GM12891 (cell line): ENCODE data around the gene ZNF396.

ENCODE experiments used
- DNase-seq: peaks from one replicate; pipeline ENCODE4 v3.0.0; 2011; ENCODE audit warnings: low spot score; ENCODE audit not compliant: insufficient read length
- FAIRE-seq: peaks from 2 replicates; lab custom pipeline; 2011; peaks lifted over from hg19 to GRCh38; lab: Jason Lieb, UNC
- PAX5 ChIP-seq: IDR thresholded peaks from 2 replicates; pipeline ENCODE4 v1.6.1; 2011; ENCODE audit warnings: low read length, moderate library complexity, mild to moderate bottlenecking; ENCODE audit not compliant: insufficient read depth, severe bottlenecking
- POLR2A ChIP-seq: IDR thresholded peaks from 2 replicates; pipeline ENCODE4 v1.6.1; 2011; ENCODE audit warnings: low read depth, low read length, control low read depth
- POLR2AphosphoS5 ChIP-seq: IDR thresholded peaks from 2 replicates; pipeline ENCODE4 v1.6.1; 2011; ENCODE audit warnings: low read depth, low read length, control low read depth
- POU2F2 ChIP-seq: IDR thresholded peaks from 2 replicates; pipeline ENCODE4 v1.6.1; 2011; ENCODE audit warnings: low read depth, mild to moderate bottlenecking, control low read depth, low read length, moderate library complexity
- SPI1 ChIP-seq: IDR thresholded peaks from 2 replicates; pipeline ENCODE4 v1.6.1; 2011; ENCODE audit warnings: low read depth, low read length, control low read depth
- TAF1 ChIP-seq: IDR thresholded peaks from 2 replicates; pipeline ENCODE4 v1.6.1; 2011; ENCODE audit warnings: low read depth, low read length, control low read depth

Gene ZNF396

GRCh38 chr18:35386600-35387100 lies 9.5 kb upstream of the ZNF396 start:
- FAIRE-seq (no peak), DNase-seq (peak; percentile 37)
- no peak for TF ChIP-seq TAF1
- no peak for TF ChIP-seq POU2F2
- TF ChIP-seq SPI1: no peak
- TF ChIP-seq POLR2A: no peak
- no peak for TF ChIP-seq POLR2AphosphoS5
- no peak for TF ChIP-seq PAX5

GRCh38 chr18:35383136-35383535 lies 6.0 kb upstream of the ZNF396 start:
- DNase-seq (no peak), FAIRE-seq (no peak)
- TF ChIP-seq POU2F2 (no peak), POLR2AphosphoS5 (no peak), POLR2A (no peak), PAX5 (no peak), TAF1 (no peak), SPI1 (no peak)

- no peak for TF ChIP-seq TAF1
- TF ChIP-seq PAX5: no peak
- no peak for TF ChIP-seq POLR2AphosphoS5
- TF ChIP-seq POU2F2: no peak
- TF ChIP-seq SPI1: no peak
- TF ChIP-seq POLR2A: no peak
- DNase-seq (no peak), FAIRE-seq (no peak)
These were observed 2.3 kb upstream of the ZNF396 start for GRCh38 chr18:35379421-35379820.

DNA sequence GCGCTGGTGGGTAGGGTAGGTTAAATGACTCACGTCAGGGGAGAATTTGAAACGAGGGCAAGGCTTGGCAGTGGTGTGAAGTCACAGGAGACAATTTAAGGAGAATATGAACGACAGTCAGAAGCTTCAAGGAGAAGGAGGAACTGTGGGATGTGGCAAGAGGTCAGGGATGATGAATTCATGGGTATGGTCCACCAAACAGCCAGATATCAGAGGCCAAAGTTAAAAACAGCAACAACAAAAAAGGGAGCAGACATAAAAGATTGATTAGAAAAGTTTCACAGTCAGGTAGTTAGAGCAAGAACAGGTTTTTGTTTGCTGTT lies 1.4 kb upstream of the ZNF396 start:
- TF ChIP-seq PAX5 (no peak), POLR2AphosphoS5 (no peak)
- DNase-seq (no peak), FAIRE-seq (no peak)

DNA sequence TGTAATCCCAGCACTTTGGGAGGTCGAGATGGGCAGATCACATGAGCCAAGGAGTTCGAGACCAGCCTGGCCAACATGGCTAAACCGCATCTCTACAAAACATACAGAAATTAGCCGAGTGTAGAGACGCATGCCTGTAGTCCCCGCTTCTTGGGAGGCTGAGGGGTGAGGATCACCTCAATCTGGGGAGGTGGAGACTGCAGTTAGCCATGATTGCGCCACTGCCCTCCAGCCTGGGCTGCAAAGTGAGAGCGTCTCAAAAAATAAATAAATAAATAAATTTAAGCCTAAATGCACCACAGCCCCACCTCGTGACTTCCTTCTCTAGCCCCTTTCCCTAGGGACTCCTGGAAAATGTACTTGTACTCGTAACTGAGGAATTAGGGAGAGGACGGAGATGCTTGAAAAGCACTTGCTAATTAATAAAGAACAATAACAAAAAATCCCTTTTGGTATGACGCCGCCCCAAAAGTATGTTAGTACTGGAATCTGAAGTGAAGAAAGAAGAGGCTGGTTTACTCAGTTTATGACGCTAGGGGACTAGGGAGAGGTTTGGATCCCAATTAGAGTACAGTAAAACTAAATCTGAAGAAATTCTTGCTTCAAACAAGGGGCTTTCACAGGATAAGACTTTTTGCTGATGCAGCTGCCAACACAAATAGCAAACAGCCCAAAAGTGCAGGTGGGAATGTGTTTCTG lies 887 bp upstream of the ZNF396 start:
- FAIRE-seq (no peak), DNase-seq (no peak)
- TF ChIP-seq SPI1 (no peak), POLR2AphosphoS5 (no peak), POLR2A (no peak), POU2F2 (no peak), PAX5 (no peak), TAF1 (no peak)

DNA sequence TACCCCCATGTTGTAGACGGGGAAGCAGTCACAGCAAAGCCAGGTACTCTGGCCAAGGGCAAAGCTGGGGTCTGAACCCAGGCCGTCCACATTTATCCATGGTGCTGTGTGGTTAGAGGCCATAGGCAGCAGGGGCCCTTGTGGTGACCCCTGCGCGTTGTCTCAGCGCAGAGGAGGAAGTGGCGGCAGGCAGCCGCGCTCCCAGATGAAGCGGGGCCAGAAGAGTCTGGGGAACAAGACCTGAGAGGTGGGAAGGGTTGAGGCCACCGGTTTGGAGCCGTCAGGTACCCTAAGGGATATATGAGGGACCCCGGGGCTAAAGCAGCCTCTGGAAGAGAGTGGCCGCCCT lies 770 bp downstream of the ZNF396 start:
- FAIRE-seq (peak; percentile 45), DNase-seq (peak; percentile 22)
- TF ChIP-seq SPI1 (peak; percentile 67), POU2F2 (no peak)

DNA sequence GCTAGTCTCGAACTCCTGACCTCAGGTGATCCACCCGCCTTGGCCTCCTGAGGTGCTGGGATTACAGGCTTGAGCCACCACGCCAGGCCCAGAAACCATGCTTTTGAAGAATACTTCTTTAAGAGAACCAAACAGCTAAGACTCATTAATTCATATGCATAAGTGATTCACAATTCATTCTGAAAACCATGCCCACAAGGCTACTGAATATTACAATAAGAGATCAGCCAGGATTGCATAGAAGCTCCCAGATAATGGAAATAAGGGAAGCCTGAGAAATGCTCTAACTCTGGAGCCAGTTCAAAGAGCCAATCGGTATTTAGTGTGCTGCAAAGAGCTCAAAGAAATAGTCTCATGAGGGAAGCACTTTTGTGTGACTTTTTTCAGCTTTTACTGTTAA lies 2.4 kb downstream of the ZNF396 start:
- DNase-seq (no peak), FAIRE-seq (no peak)
- TF ChIP-seq SPI1 (no peak), POU2F2 (no peak), POLR2A (no peak), TAF1 (no peak), POLR2AphosphoS5 (no peak), PAX5 (no peak)

DNA sequence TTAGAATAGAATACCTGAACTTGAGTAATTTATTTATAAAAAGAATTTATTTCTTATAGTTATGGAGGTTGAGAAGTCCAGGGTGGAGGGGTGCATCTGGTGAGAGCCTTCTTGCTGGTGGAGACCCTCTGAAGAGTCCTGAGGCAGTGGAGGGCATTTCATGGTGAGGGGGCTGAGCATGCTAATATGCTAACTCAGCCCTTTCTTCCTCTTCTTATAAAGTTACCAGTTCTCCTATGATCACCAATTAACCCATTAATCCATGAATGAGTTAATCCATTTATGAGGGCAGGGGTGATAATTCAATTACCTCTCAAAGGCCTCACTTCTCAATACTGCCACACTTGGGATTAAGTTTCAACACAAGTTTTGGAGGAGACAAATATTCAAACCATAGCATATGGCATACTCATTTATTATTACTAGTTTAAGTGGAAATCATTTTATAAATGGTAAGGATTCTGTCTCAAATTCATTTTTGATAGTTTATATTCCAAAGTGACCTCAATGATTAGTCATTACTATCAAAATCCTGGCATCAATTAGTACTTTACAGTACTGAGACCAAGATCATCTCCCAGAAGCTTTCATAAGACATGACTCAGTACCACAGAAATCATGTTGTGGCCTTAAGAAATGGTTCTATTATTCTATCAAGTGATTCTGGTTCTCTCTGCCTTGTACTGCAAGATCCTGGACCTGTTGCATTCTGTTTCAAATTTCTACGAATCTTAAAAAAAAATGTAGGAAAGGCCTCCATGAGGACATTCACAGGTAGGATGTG lies 5.5 kb downstream of the ZNF396 start:
- TF ChIP-seq POU2F2 (no peak), POLR2A (no peak), POLR2AphosphoS5 (no peak), TAF1 (no peak), SPI1 (no peak), PAX5 (no peak)
- FAIRE-seq (no peak), DNase-seq (no peak)

GRCh38 chr18:35369126-35369525 lies 8.0 kb downstream of the ZNF396 start:
- FAIRE-seq: no peak

GRCh38 chr18:35368595-35368994 lies 8.5 kb downstream of the ZNF396 start:
- DNase-seq (no peak), FAIRE-seq (no peak)
- TF ChIP-seq TAF1 (no peak), PAX5 (no peak), POU2F2 (no peak), SPI1 (no peak), POLR2A (no peak), POLR2AphosphoS5 (no peak)

More at GRCh38 chr18:35369126-35369525, 8.0 kb downstream of the ZNF396 start:
- no peak for DNase-seq
- no peak for TF ChIP-seq SPI1
- TF ChIP-seq POLR2AphosphoS5: no peak
- no peak for TF ChIP-seq POU2F2
- TF ChIP-seq POLR2A: no peak
- TF ChIP-seq TAF1: no peak
- no peak for TF ChIP-seq PAX5
